GM15510 (cell line): Measurements from ENCODE around the gene NDUFA3.

ENCODE experiments used
- POLR2A ChIP-seq: IDR thresholded peaks from 3 replicates; pipeline ENCODE4 v1.6.1; 2011; ENCODE audit warnings: borderline replicate concordance; ENCODE audit not compliant: insufficient read length; ENCODE audit errors: extremely low read depth

The NDUFA3 gene

DNA sequence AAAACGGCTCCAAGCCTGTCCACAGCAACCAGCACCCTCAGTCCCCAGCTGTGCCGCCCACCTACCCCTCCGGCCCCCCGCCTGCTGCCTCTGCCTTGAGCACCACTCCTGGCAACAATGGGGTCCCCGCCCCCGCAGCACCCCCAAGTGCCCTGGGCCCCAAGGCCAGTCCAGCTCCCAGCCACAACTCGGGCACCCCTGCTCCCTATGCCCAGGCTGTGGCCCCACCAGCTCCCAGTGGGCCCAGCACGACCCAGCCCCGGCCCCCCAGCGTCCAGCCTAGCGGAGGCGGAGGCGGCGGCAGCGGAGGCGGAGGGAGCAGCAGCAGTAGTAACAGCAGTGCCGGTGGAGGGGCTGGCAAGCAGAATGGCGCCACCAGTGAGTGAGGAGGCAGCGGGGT lies 45.5 kb downstream of the NDUFA3 start:
- TF ChIP-seq POLR2A, result no peak

DNA sequence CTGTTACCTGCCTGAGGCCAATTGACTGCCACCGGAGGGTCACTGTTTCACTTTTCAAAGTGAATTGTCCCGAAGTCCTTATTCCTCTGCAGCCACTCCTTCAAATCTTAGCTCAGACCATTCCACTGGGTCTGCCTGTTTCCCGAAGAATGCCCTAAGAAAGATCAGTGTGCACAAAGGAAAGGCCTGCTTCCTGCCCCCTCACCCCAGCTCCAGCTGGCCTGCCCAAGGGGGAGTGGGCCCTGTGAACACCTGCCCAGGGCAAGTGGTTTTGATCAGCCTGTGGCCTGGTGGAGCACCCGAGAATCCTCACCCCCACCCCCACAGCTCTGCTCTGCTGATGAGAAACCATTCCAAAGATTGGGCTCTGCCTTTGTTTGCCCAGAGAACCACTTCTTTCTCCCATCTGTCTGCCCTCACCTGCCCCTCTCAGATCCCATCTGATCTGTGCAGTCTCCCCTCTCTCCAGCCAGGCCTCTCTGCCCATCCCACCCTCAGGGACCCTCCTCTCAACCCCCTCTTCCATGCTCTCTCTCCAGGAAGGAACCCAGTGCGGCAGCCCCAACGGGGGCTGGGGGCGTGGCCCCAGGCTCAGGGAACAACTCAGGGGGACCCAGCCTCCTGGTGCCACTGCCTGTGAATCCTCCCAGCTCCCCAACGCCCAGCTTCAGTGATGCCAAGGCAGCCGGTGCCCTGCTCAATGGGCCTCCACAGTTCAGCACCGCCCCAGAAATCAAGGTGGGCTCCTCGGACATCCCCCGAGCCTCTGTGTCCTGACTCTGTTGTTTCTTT lies 46.6 kb downstream of the NDUFA3 start:
- TF ChIP-seq POLR2A, result no peak

GRCh38 chr19:54151362-54152035 lies 48.8 kb downstream of the NDUFA3 start:
- no peak for TF ChIP-seq POLR2A

DNA sequence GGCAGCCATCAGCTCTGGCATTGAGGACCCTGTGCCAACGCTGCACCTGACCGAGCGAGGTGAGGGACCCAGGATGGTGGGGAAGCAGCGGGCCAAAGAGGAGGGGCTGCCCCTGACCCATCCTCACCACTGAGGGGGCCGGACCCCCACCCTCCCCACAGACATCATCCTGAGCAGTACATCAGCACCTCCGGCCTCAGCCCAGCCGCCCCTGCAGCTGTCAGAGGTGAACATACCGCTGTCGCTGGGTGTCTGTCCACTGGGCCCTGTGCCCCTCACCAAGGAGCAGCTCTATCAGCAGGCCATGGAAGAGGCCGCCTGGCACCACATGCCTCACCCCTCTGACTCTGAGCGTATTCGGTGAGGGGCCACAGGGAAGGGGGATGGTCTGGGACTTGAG lies 49.6 kb downstream of the NDUFA3 start:
- TF ChIP-seq POLR2A, result no peak

DNA sequence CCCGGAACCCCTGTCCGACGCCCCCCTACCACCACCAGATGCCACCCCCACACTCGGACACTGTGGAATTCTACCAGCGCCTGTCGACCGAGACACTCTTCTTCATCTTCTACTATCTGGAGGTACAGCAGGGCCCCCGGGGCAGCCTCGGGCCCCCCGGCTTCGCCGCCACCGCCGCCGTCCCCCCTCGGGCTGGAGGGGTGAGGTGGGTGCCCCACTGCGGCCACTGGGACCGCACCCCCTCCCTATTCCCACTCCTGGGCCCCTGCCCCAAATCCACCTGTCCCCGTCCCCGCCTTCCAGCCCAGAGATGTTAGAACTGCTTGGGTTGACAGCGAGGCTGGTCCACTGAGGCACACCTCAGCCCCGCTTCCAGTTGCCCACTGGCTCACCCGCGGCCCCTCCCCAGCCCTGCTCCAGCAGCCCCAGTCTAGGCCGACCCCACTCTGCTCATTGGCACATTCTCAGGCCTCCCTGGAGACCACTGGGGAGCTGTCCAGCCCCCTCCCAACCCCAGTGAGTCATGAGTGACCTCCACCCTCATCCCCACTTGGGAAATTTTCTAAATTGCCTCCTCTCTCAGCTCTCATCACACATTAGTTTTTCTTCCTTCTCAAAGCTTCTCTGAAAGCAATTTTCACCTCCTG lies 50.3 kb downstream of the NDUFA3 start:
- TF ChIP-seq POLR2A, result no peak

DNA sequence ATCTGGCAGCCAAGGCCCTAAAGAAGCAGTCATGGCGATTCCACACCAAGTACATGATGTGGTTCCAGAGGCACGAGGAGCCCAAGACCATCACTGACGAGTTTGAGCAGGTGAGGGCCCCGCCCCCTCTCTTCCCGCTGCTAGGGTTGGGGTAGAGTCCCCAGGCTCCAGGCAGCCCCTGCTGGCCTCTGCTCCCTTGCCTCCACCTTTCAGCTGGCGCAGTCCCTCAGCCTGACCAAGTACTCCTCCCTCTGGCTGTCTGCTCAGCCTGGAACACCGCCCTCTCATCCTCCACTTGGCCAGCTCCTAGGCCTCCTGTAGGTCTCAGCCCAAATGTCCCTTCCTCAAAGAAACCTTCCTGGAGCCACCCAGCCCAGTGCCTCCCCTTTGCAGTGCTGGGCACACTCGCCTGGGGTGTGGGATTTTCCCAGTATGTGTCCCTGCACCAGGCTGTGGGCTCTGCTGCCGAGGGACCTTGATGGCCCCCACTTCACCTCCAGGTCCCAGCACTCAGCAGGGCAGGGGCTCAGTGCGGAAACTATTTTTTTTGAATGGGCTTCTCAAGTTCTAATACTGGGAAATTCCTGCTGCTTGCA lies 51.2 kb downstream of the NDUFA3 start:
- no peak for TF ChIP-seq POLR2A

DNA sequence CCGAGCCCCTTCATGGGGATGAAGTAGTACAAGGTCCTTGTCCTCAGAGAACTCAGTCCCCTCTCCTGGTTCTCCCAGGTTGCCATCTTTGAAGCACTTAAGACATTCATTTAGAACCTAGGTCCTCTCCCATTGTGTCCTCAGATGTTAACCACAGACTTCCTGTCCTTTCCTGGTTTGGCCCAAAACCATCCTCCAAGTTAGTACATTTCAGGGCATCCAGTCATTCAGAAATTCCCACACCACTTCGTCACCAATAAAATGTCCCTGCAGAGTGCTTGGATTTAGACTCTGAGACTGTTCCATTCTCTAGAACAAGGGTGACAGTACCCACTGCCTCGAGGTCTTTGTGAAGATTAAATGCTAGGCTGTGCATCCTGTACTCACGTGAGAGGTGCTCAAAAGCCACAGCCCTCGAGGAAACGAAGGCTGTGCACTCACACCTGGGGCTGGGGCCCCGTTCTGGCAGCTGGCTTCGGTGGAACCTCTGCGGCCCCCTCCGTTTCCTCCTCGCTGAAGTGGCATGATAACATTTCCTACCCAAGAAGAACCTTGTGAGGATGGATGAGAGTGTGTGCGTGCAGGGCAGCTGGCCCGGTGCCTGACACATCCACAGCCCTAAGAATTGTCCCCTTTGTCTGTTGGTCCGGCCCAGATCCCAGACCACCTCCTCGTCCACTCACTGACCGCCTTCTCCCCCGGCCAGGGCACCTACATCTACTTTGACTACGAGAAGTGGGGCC lies 52.1 kb downstream of the NDUFA3 start:
- TF ChIP-seq POLR2A, result no peak

DNA sequence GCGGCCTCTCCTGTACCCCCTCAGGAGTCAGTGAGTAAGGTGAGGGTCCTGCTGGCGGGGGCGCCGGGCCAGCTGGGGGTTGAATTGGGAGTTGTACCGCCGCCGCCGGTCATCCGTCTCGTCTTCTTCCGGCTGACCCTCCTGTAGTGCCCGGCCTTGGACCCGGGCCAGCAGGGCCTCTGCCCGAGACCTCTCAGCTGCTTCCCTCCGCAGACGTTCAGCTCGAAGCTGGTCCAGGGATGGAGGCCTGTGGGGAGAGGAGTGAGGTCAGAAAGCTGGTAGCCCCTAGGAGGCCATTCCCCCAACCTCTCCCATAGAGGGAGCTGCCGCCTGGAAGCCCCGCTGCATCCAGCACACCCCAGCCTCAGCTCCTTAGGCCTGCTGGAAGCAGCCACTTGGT lies 53.0 kb downstream of the NDUFA3 start:
- TF ChIP-seq POLR2A, result no peak

DNA sequence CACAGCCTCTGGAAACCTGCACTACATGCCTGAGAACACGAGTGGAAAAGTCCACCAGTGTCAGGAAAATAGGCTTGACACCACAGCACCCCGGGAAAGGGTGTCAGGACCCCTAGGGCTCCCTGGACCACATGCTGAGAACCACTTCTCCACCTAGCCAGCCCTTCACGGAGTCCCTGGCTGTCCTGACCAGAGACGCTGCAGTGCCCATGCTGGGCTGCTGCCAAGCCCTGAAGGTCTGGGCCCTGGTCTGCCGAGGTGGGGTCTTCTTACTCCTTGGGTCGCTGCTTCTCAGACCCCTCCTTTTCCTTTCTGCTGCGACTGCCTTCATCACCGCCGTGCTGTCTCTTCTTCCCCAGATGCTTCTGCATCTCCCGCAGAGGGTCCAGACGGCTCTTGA lies 53.8 kb downstream of the NDUFA3 start:
- TF ChIP-seq POLR2A, result peak; percentile 21

GRCh38 chr19:54156953-54157352 lies 54.3 kb downstream of the NDUFA3 start:
- no peak for TF ChIP-seq POLR2A
